ENCODE measurements around the gene MRPS22. TPM values are rescaled to one million over a fixed set of nuclear protein-coding genes. Genes with fewer than 3 reads are reported as not detected.

MRPS22 gene
- total and polyA plus RNA-seq, 4 donors, result 33.3 to 54.9 (median 44.6) TPM

GRCh38 chr3:139300416-139300815 is 43.4 kb upstream of the MRPS22 start:
- H3K9ac ChIP-seq (ENCODE audit: low read depth in 1 of 2, low read length in 2 of 2), result no peak overlapping the region
- no peak for TF ChIP-seq GABPA (IDR thresholded peaks at IDR 0.05 in 1 of 2, conservative IDR thresholded peaks at IDR 0.05 in 1 of 2)
- no peak for TF ChIP-seq JUND (IDR thresholded peaks at IDR 0.05)
- TF ChIP-seq, protein P1, sequence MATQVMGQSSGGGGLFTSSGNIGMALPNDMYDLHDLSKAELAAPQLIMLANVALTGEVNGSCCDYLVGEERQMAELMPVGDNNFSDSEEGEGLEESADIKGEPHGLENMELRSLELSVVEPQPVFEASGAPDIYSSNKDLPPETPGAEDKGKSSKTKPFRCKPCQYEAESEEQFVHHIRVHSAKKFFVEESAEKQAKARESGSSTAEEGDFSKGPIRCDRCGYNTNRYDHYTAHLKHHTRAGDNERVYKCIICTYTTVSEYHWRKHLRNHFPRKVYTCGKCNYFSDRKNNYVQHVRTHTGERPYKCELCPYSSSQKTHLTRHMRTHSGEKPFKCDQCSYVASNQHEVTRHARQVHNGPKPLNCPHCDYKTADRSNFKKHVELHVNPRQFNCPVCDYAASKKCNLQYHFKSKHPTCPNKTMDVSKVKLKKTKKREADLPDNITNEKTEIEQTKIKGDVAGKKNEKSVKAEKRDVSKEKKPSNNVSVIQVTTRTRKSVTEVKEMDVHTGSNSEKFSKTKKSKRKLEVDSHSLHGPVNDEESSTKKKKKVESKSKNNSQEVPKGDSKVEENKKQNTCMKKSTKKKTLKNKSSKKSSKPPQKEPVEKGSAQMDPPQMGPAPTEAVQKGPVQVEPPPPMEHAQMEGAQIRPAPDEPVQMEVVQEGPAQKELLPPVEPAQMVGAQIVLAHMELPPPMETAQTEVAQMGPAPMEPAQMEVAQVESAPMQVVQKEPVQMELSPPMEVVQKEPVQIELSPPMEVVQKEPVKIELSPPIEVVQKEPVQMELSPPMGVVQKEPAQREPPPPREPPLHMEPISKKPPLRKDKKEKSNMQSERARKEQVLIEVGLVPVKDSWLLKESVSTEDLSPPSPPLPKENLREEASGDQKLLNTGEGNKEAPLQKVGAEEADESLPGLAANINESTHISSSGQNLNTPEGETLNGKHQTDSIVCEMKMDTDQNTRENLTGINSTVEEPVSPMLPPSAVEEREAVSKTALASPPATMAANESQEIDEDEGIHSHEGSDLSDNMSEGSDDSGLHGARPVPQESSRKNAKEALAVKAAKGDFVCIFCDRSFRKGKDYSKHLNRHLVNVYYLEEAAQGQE (IDR thresholded peaks at IDR 0.05), result no peak
- TF ChIP-seq ATF3 (IDR thresholded peaks at IDR 0.05), result no peak
- TF ChIP-seq, protein P2, sequence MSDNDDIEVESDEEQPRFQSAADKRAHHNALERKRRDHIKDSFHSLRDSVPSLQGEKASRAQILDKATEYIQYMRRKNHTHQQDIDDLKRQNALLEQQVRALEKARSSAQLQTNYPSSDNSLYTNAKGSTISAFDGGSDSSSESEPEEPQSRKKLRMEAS (IDR thresholded peaks at IDR 0.05), result no peak
- no peak for TF ChIP-seq SP1 (IDR thresholded peaks at IDR 0.05)
- TF ChIP-seq HNF4A (conservative IDR thresholded peaks at IDR 0.05), result no peak
- no peak for TF ChIP-seq HNF4G (IDR thresholded peaks at IDR 0.05)
- TF ChIP-seq YY1 (IDR thresholded peaks at IDR 0.05), result no peak
- TF ChIP-seq NR2F2 (IDR thresholded peaks at IDR 0.05), result no peak
- TF ChIP-seq FOXA1 (IDR thresholded peaks at IDR 0.05), result no peak
- TF ChIP-seq CTCF (IDR thresholded peaks at IDR 0.05; ENCODE audit: low read depth, low read length, missing input control), result no peak
- TF ChIP-seq FOXA2 (IDR thresholded peaks at IDR 0.05), result no peak
- no peak for TF ChIP-seq TAF1 (conservative IDR thresholded peaks at IDR 0.05)
- TF ChIP-seq RXRA (IDR thresholded peaks at IDR 0.05), result no peak
- TF ChIP-seq RAD21 (IDR thresholded peaks at IDR 0.05), result no peak
- TF ChIP-seq EGR1 (IDR thresholded peaks at IDR 0.05; ENCODE audit: low read depth in 2 of 2), result no peak
- H3K36me3 ChIP-seq (ENCODE audit: control insufficient read depth in 4 of 4, insufficient read depth in 3 of 4, low read depth in 1 of 4, low read length in 3 of 4), result no peaks in the 10 kb centered on the region
- H3K4me3 ChIP-seq (ENCODE audit: low read depth in 1 of 3, low read length in 3 of 3), result no peak overlapping the region
- H3K27ac ChIP-seq (ENCODE audit: low read depth in 1 of 2, low read length in 2 of 2), result no peak overlapping the region
- H3K4me1 ChIP-seq (ENCODE audit: control insufficient read depth in 4 of 4, insufficient read depth in 4 of 4, low read length in 3 of 4), result peaks cover 0 to 29% (median 26%) of the 10 kb centered on the region in 4 donors
- no peaks in the 10 kb centered on the region for H3K27me3 ChIP-seq (ENCODE audit: control insufficient read depth in 4 of 4, insufficient read depth in 4 of 4, low read length in 3 of 4)
- no peaks in the 10 kb centered on the region for H3K9me3 ChIP-seq (ENCODE audit: control insufficient read depth in 4 of 4, low read length in 3 of 4)
- DNase-seq (ENCODE audit: low spot score), result no peak
- WGBS, result 96% methylated on average over 3 of the region's 3 CpGs

DNA sequence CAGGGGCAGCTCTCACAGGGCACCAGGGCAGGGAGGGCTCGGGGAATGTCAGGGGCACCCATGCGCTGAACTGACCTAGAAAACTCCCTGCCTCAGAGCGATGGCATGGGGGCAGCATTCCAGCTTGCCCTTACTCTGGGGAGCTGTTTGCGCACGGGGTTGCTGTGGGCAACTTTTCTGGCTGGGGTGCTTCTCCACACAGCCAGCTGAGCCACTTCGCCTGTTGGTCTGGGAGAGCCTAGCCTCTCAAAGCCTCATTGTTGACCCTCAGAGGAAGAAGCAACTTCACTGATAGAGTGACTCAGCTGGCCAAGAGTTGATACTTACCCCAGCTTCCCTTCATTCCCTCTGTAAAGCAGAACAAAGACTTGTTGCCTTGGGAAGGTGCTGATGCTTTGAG is 42.6 kb upstream of the MRPS22 start:
- peaks cover 0 to 24% (median 22%) of the 10 kb centered on the region in 4 donors for H3K4me1 ChIP-seq (ENCODE audit: control insufficient read depth in 4 of 4, insufficient read depth in 4 of 4, low read length in 3 of 4)
- DNase-seq (ENCODE audit: low spot score), result no peak
- H3K27ac ChIP-seq (ENCODE audit: low read depth in 1 of 2, low read length in 2 of 2), result no peak overlapping the region
- no peaks in the 10 kb centered on the region for H3K36me3 ChIP-seq (ENCODE audit: control insufficient read depth in 4 of 4, insufficient read depth in 3 of 4, low read depth in 1 of 4, low read length in 3 of 4)
- H3K9ac ChIP-seq (ENCODE audit: low read depth in 1 of 2, low read length in 2 of 2), result no peak overlapping the region
- no peak for TF ChIP-seq TAF1 (conservative IDR thresholded peaks at IDR 0.05)
- TF ChIP-seq, protein P1 (IDR thresholded peaks at IDR 0.05), result no peak
- TF ChIP-seq CTCF (IDR thresholded peaks at IDR 0.05; ENCODE audit: low read depth, low read length, missing input control), result no peak
- no peak for TF ChIP-seq RAD21 (IDR thresholded peaks at IDR 0.05)
- TF ChIP-seq, protein P2 (IDR thresholded peaks at IDR 0.05), result no peak
- TF ChIP-seq SP1 (IDR thresholded peaks at IDR 0.05), result no peak
- no peak for TF ChIP-seq JUND (IDR thresholded peaks at IDR 0.05)
- TF ChIP-seq, protein P3, sequence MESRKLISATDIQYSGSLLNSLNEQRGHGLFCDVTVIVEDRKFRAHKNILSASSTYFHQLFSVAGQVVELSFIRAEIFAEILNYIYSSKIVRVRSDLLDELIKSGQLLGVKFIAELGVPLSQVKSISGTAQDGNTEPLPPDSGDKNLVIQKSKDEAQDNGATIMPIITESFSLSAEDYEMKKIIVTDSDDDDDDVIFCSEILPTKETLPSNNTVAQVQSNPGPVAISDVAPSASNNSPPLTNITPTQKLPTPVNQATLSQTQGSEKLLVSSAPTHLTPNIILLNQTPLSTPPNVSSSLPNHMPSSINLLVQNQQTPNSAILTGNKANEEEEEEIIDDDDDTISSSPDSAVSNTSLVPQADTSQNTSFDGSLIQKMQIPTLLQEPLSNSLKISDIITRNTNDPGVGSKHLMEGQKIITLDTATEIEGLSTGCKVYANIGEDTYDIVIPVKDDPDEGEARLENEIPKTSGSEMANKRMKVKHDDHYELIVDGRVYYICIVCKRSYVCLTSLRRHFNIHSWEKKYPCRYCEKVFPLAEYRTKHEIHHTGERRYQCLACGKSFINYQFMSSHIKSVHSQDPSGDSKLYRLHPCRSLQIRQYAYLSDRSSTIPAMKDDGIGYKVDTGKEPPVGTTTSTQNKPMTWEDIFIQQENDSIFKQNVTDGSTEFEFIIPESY (IDR thresholded peaks at IDR 0.05), result no peak
- H3K9me3 ChIP-seq (ENCODE audit: control insufficient read depth in 4 of 4, low read length in 3 of 4), result no peaks in the 10 kb centered on the region
- H3K27me3 ChIP-seq (ENCODE audit: control insufficient read depth in 4 of 4, insufficient read depth in 4 of 4, low read length in 3 of 4), result no peaks in the 10 kb centered on the region
- 90% methylated on average over 6 of the region's 6 CpGs for WGBS
- H3K4me3 ChIP-seq (ENCODE audit: low read depth in 1 of 3, low read length in 3 of 3), result no peak overlapping the region

Measured in liver (tissue), 9 donors.